H9 (cell line): ENCODE results near the gene ADAMTS17. TPM values are rescaled to one million over a fixed set of nuclear protein-coding genes. Genes with fewer than 3 reads are reported as not detected.

Experiments
- DNase-seq: peaks from one replicate; pipeline ENCODE4 v3.0.0-alpha.2; 2017
- H2AFZ ChIP-seq: one replicate; pipeline ENCODE4 v1.6.1; 2013; ENCODE audit warnings: mild to moderate bottlenecking, low read length, control low read depth, moderate library complexity
- H2AK5ac ChIP-seq: 2 replicates; pipeline ENCODE4 v1.6.1; 2013; ENCODE audit warnings: low read length, control low read depth, mixed read lengths; ENCODE audit not compliant: insufficient read length
- H2BK120ac ChIP-seq: one replicate; pipeline ENCODE4 v1.6.1; 2013; ENCODE audit warnings: low read depth, mild to moderate bottlenecking, low read length, control low read depth, inconsistent platforms; ENCODE audit not compliant: poor library complexity, severe bottlenecking
- H2BK12ac ChIP-seq: 2 replicates; pipeline ENCODE4 v1.6.1; 2013; ENCODE audit warnings: low read length, control low read depth, mixed read lengths, low read depth; ENCODE audit not compliant: insufficient read length
- H2BK15ac ChIP-seq: 2 replicates; pipeline ENCODE4 v1.6.1; 2013; ENCODE audit warnings: low read depth, low read length, control low read depth
- H2BK20ac ChIP-seq: one replicate; pipeline ENCODE4 v1.6.1; 2013; ENCODE audit warnings: low read depth, mild to moderate bottlenecking, low read length, control low read depth, inconsistent platforms; ENCODE audit not compliant: poor library complexity, severe bottlenecking
- H2BK5ac ChIP-seq: 2 replicates; pipeline ENCODE4 v1.6.1; 2013; ENCODE audit warnings: low read length, control low read depth, mixed read lengths; ENCODE audit not compliant: insufficient read length
- H3K14ac ChIP-seq: 2 replicates; pipeline ENCODE4 v1.6.1; 2013; ENCODE audit warnings: low read length, control low read depth; ENCODE audit not compliant: insufficient read depth
- H3K18ac ChIP-seq: 2 replicates; pipeline ENCODE4 v1.6.1; 2013; ENCODE audit warnings: low read depth, mild to moderate bottlenecking, mixed read lengths, low read length, control low read depth; ENCODE audit not compliant: insufficient read length
- H3K23ac ChIP-seq: 2 replicates; pipeline ENCODE4 v1.6.1; 2013; ENCODE audit warnings: low read length, control low read depth, mixed read lengths, low read depth; ENCODE audit not compliant: insufficient read length
- H3K23me2 ChIP-seq: 2 replicates; pipeline ENCODE4 v1.6.1; 2013; ENCODE audit warnings: low read depth, mild to moderate bottlenecking, mixed read lengths, low read length, control low read depth; ENCODE audit not compliant: insufficient read length, poor library complexity, severe bottlenecking
- H3K27ac ChIP-seq: 2 replicates; pipeline ENCODE4 v1.5.1; 2013; ENCODE audit warnings: low read length, control low read depth, mixed read lengths, low read depth; ENCODE audit not compliant: insufficient read length
- H3K27me3 ChIP-seq: 2 replicates; pipeline ENCODE4 v1.6.1; 2013; ENCODE audit warnings: low read length, control low read depth, inconsistent platforms; ENCODE audit not compliant: insufficient read depth
- H3K4ac ChIP-seq: 2 replicates; pipeline ENCODE4 v1.6.1; 2013; ENCODE audit warnings: low read depth, mild to moderate bottlenecking, control low read depth, inconsistent platforms, low read length, moderate library complexity
- H3K4me1 ChIP-seq: 2 replicates; pipeline ENCODE4 v1.6.1; 2013; ENCODE audit warnings: low read length, control low read depth, inconsistent platforms; ENCODE audit not compliant: insufficient read depth
- H3K4me2 ChIP-seq: 2 replicates; pipeline ENCODE4 v1.6.1; 2013; ENCODE audit warnings: low read length, control low read depth, mixed read lengths; ENCODE audit not compliant: insufficient read length, insufficient read depth
- H3K56ac ChIP-seq: 2 replicates; pipeline ENCODE4 v1.6.1; 2013; ENCODE audit warnings: low read depth, mild to moderate bottlenecking, mixed read lengths, low read length, control low read depth; ENCODE audit not compliant: insufficient read length
- H3K79me1 ChIP-seq: 2 replicates; pipeline ENCODE4 v1.6.1; 2013; ENCODE audit warnings: low read depth, mild to moderate bottlenecking, moderate library complexity, low read length, control low read depth, inconsistent platforms; ENCODE audit not compliant: insufficient read depth, poor library complexity, severe bottlenecking
- H3K79me2 ChIP-seq: 2 replicates; pipeline ENCODE4 v1.6.1; 2013; ENCODE audit warnings: low read length, control low read depth, inconsistent platforms; ENCODE audit not compliant: insufficient read depth
- H3K9ac ChIP-seq: 2 replicates; pipeline ENCODE4 v1.6.1; 2013; ENCODE audit warnings: low read length, control low read depth, mixed read lengths; ENCODE audit not compliant: insufficient read length; ENCODE audit errors: extremely low read depth
- H3K9me3 ChIP-seq: one replicate; pipeline ENCODE4 v1.6.1; 2013; ENCODE audit warnings: low read depth, low read length, inconsistent platforms; ENCODE audit not compliant: control insufficient read depth
- H3T11ph ChIP-seq: one replicate; pipeline ENCODE4 v1.6.1; 2013; ENCODE audit warnings: mild to moderate bottlenecking, low read length, control low read depth, inconsistent platforms
- H4K20me1 ChIP-seq: one replicate; pipeline ENCODE4 v1.6.1; 2013; ENCODE audit not compliant: control insufficient read depth, insufficient read length, insufficient read depth
- H4K5ac ChIP-seq: 2 replicates; pipeline ENCODE4 v1.6.1; 2013; ENCODE audit warnings: low read depth, mild to moderate bottlenecking, mixed read lengths, low read length, control low read depth; ENCODE audit not compliant: insufficient read length
- H4K8ac ChIP-seq: replicated peaks from 2 replicates; pipeline ENCODE4 v1.6.1; 2013; ENCODE audit warnings: low read length, control low read depth, mixed read lengths, low read depth; ENCODE audit not compliant: insufficient read length
- H4K91ac ChIP-seq: 2 replicates; pipeline ENCODE4 v1.6.1; 2013; ENCODE audit warnings: low read depth, mild to moderate bottlenecking, moderate library complexity, mixed read lengths, low read length, control low read depth; ENCODE audit not compliant: insufficient read length
- H3K27ac Mint-ChIP-seq, 3 experiments: 2 replicates in 2 of 3; 3 replicates in 1 of 3; pipeline ENCODE4 v1.8.0; 2020 to 2021; ENCODE audit warnings: mixed read lengths in 3 of 3, mild to moderate bottlenecking in 1 of 3, moderate library complexity in 1 of 3
- H3K27me3 Mint-ChIP-seq: 2 replicates; pipeline ENCODE4 v1.8.0; 2021; ENCODE audit warnings: low read depth, mild to moderate bottlenecking, moderate library complexity, mixed read lengths
- H3K36me3 Mint-ChIP-seq, 3 experiments: 2 replicates in 2 of 3; 3 replicates in 1 of 3; pipeline ENCODE4 v1.8.0; 2020 to 2021; ENCODE audit warnings: low read depth in 3 of 3, mixed read lengths in 3 of 3; ENCODE audit not compliant: insufficient read depth in 1 of 3
- H3K4me1 Mint-ChIP-seq, 2 experiments: 2 replicates each; pipeline ENCODE4 v1.8.0; 2020; ENCODE audit warnings: mixed read lengths in 2 of 2
- H3K4me3 Mint-ChIP-seq, 2 experiments: 2 replicates in 1 of 2; 3 replicates in 1 of 2; pipeline ENCODE4 v1.8.0; 2020 to 2021; ENCODE audit warnings: mild to moderate bottlenecking in 2 of 2, mixed read lengths in 2 of 2, moderate library complexity in 1 of 2
- H3K9me3 Mint-ChIP-seq, 2 experiments: 2 replicates in 1 of 2; 3 replicates in 1 of 2; pipeline ENCODE4 v1.8.0; 2020; ENCODE audit warnings: mild to moderate bottlenecking in 2 of 2, mixed read lengths in 2 of 2, moderate library complexity in 1 of 2
- CTCF ChIP-seq: fragments of 200-600 bp; sonication (generic); conservative IDR thresholded peaks from 3 replicates; pipeline ENCODE4 v1.8.0; 2021; ENCODE audit warnings: antibody characterized with exemption, mild to moderate bottlenecking
- WGBS: extraction: QIAGEN DNeasy Blood & Tissue Kit; methylation state at CpG from one replicate; pipeline ENCODE4 v1.1.7; 2013; ENCODE audit warnings: missing lambda C conversion rate, low lambda C conversion rate, mixed read lengths; ENCODE audit not compliant: insufficient read length; ENCODE audit errors: extremely low coverage; 5-methylcytosine and 5-hydroxymethylcytosine counted together
- total RNA-seq: library from RNA; stranded (reverse); gene quantifications from 2 replicates; pipeline ENCODE4 v1.2.1, GENCODE V29; 2021

The ADAMTS17 gene
- total RNA-seq, 1 experiment from 2014 or later = 2.9 TPM

GRCh38 chr15:100193277-100193860, 148.4 kb downstream of the ADAMTS17 start:
- H3K27me3 ChIP-seq = no peaks in the 10 kb centered on the region
- H3K4me1 Mint-ChIP-seq = peaks cover 23 to 36% of the 10 kb centered on the region in 2 experiments
- no peak overlapping the region for H2AFZ ChIP-seq
- H3K27ac Mint-ChIP-seq = peak overlapping the region in 1 of 3 experiments; percentile 18; a peak in 1 of 7 replicates
- H2BK12ac ChIP-seq = no peak overlapping the region
- no peak overlapping the region for H4K91ac ChIP-seq
- H3K79me2 ChIP-seq = no peaks in the 10 kb centered on the region
- no peak overlapping the region for H3K4me3 Mint-ChIP-seq
- H3K18ac ChIP-seq = no peak overlapping the region
- no peak overlapping the region for H2BK120ac ChIP-seq
- no peaks in the 10 kb centered on the region for H3K9me3 ChIP-seq
- no peak overlapping the region for H2BK5ac ChIP-seq
- no peaks in the 10 kb centered on the region for H4K20me1 ChIP-seq
- H3K4me1 ChIP-seq = peaks cover 6% of the 10 kb centered on the region; the same call in 1 of the 2 replicates
- H3K56ac ChIP-seq = no peak overlapping the region
- no peak overlapping the region for H3K23ac ChIP-seq
- H2BK20ac ChIP-seq = no peak overlapping the region
- H3K79me1 ChIP-seq = no peaks in the 10 kb centered on the region
- H2BK15ac ChIP-seq = no peak overlapping the region
- H3T11ph ChIP-seq = no peak overlapping the region
- H3K27ac ChIP-seq = no peak overlapping the region
- no peak overlapping the region for H3K9ac ChIP-seq
- no peaks in the 10 kb centered on the region for H3K23me2 ChIP-seq
- peaks cover 0 to 2% of the 10 kb centered on the region in 2 experiments; a peak in 1 of 5 replicates for H3K9me3 Mint-ChIP-seq
- H2AK5ac ChIP-seq = no peak overlapping the region
- TF ChIP-seq CTCF = no peak
- H4K8ac ChIP-seq = no peak overlapping the region
- H4K5ac ChIP-seq = no peak overlapping the region
- WGBS = no CpG with 5 or more reads among the region's 21 CpGs
- no peak overlapping the region for H3K4ac ChIP-seq
- H3K36me3 Mint-ChIP-seq = no peaks in the 10 kb centered on the region; a peak in 2 of 7 replicates
- H3K4me2 ChIP-seq = no peak overlapping the region
- peaks cover 5% of the 10 kb centered on the region; the same call in 1 of the 2 replicates for H3K27me3 Mint-ChIP-seq
- no peak overlapping the region for H3K14ac ChIP-seq
- DNase-seq = no peak
